ENCODE results near the gene RPS15.
A peak's percentile ranks its signal among the peaks of the same experiment; 100 is the strongest.

Gene RPS15

DNA sequence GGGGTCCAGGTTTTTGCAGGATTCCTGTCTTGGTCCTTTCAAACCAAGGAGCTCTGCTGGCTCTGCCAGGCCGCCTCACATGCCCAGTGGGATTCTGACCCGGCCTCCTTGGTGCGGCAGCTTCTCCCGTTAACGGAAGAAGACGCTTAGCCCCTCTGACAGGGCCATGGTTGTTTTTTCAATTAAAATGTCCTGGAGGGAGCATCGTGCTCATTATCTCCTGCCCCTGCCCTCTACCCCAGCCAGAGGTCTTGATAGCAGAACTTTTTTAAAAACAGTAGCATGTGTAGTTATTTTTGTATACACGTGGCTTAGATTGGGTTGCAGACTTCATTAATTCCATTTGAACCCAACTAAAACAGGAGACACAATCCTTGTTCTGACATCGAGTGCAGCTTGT lies 11.5 kb upstream of the RPS15 start:
- Histone ChIP-seq H3K9me3 (no peaks in the 10 kb centered on the region), H3K4me2 (peak overlapping the region; percentile 94), H3K27ac (peak overlapping the region; percentile 58), H3K27me3 (no peaks in the 10 kb centered on the region), H4K20me1 (peaks cover 99% of the 10 kb centered on the region), H3K9ac (peak overlapping the region; percentile 63; the same call in 1 of the 2 replicates), H3K36me3 (peaks cover 78% of the 10 kb centered on the region), H3K4me1 (peaks cover 82% of the 10 kb centered on the region), H3K4me3 (no peak overlapping the region)
- TF ChIP-seq Cebpa-rat (IDR thresholded peaks at IDR 0.05) = no peak

- H4K20me1 ChIP-seq = peaks cover 99% of the 10 kb centered on the region
- H3K27me3 ChIP-seq = no peaks in the 10 kb centered on the region
- H3K9me3 ChIP-seq = no peaks in the 10 kb centered on the region
- H3K36me3 ChIP-seq = peaks cover 78% of the 10 kb centered on the region
- H3K4me1 ChIP-seq = peaks cover 76% of the 10 kb centered on the region
- peak overlapping the region; percentile 94 for H3K4me2 ChIP-seq
- TF ChIP-seq Cebpa-rat (IDR thresholded peaks at IDR 0.05) = no peak
- H3K27ac ChIP-seq = peak overlapping the region; percentile 58
- peak overlapping the region; percentile 43; the same call in 1 of the 2 replicates for H3K4me3 ChIP-seq
- peak overlapping the region; percentile 63; the same call in 1 of the 2 replicates for H3K9ac ChIP-seq
These were observed 10.8 kb upstream of the RPS15 start for GRCh38 chr19:1427221-1427920.

DNA sequence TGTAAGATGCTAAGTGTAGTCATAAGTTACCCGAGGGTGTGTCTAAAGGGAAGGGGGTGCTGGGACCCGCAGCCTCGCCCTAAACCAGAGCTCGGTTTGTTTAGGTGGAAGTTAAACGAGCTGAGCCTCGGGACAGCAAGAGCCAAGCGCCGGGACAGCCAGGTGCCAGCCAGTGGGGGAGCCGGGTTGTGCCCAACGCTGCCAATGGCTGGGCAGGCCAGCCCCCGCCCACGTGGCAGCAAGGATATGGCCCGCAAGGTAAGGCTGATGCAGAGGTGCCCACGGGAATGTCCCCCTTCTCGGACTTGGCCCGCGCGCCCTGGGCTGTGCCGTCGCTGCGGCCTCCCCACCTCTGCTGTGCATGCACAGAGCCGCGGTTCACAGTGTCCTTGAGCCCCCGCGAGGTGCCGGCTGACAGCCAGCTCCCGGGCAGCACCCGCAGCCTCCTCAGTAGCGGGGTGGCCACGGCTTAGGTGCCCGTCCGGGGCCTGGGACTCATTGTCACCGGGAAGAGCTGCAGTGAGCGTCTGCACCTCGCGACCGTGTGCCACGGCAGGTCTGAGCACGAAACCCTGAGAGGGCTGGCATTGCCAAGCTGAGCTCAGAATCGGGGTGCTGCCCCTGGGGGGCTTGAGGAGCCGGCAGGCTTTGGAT lies 9.3 kb upstream of the RPS15 start:
- H3K9me3 ChIP-seq = no peaks in the 10 kb centered on the region
- H3K27ac ChIP-seq = peak overlapping the region; percentile 58
- peaks cover 63% of the 10 kb centered on the region for H3K4me1 ChIP-seq
- no peak for TF ChIP-seq Cebpa-rat (IDR thresholded peaks at IDR 0.05)
- no peak overlapping the region for H3K4me3 ChIP-seq
- H3K4me2 ChIP-seq = peak overlapping the region; percentile 94
- peak overlapping the region; percentile 63; the same call in 1 of the 2 replicates for H3K9ac ChIP-seq
- peaks cover 99% of the 10 kb centered on the region for H4K20me1 ChIP-seq
- H3K36me3 ChIP-seq = peaks cover 78% of the 10 kb centered on the region
- no peaks in the 10 kb centered on the region for H3K27me3 ChIP-seq

- Histone ChIP-seq H3K27ac (peak overlapping the region; percentile 58), H3K4me2 (peak overlapping the region; percentile 94; the same call in 1 of the 2 replicates), H3K9me3 (no peaks in the 10 kb centered on the region), H3K36me3 (peaks cover 80% of the 10 kb centered on the region), H3K9ac (peak overlapping the region; percentile 43; the same call in 1 of the 2 replicates), H4K20me1 (peaks cover 99% of the 10 kb centered on the region), H3K27me3 (no peaks in the 10 kb centered on the region), H3K4me3 (no peak overlapping the region), H3K4me1 (peaks cover 58% of the 10 kb centered on the region)
- TF ChIP-seq Cebpa-rat (IDR thresholded peaks at IDR 0.05) = no peak
These were observed 8.4 kb upstream of the RPS15 start for GRCh38 chr19:1429750-1430149.

DNA sequence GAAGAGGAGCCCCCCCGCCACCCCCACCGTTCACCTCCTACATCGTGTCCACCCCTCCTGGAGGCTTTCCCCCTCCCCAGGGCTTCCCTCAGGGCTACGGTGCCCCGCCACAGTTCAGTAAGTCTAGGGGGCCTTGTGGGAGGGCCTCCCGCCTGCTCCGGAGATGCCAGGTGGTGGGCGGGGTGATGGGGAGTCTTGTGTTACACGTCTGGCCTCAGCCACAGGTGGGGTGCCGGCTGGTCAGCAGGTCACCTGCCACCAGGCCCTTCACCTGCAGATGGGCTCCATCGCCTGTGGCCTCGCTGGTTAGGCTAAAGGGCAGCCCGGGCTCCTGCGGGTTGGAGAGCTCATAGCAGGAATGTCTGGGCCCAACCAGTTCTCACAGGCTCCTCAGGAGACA lies 8.0 kb upstream of the RPS15 start:
- 0 out of 2 replicates have a peak overlapping the region, but pooled peaks have one; percentile 43 for H3K9ac ChIP-seq
- H3K4me1 ChIP-seq = peaks cover 53% of the 10 kb centered on the region
- no peak for TF ChIP-seq Cebpa-rat (IDR thresholded peaks at IDR 0.05)
- H3K27ac ChIP-seq = no peak overlapping the region
- no peak overlapping the region for H3K4me3 ChIP-seq
- peaks cover 79% of the 10 kb centered on the region for H3K36me3 ChIP-seq
- H3K27me3 ChIP-seq = no peaks in the 10 kb centered on the region
- no peak overlapping the region for H3K4me2 ChIP-seq
- H3K9me3 ChIP-seq = no peaks in the 10 kb centered on the region
- peaks cover 99% of the 10 kb centered on the region for H4K20me1 ChIP-seq

DNA sequence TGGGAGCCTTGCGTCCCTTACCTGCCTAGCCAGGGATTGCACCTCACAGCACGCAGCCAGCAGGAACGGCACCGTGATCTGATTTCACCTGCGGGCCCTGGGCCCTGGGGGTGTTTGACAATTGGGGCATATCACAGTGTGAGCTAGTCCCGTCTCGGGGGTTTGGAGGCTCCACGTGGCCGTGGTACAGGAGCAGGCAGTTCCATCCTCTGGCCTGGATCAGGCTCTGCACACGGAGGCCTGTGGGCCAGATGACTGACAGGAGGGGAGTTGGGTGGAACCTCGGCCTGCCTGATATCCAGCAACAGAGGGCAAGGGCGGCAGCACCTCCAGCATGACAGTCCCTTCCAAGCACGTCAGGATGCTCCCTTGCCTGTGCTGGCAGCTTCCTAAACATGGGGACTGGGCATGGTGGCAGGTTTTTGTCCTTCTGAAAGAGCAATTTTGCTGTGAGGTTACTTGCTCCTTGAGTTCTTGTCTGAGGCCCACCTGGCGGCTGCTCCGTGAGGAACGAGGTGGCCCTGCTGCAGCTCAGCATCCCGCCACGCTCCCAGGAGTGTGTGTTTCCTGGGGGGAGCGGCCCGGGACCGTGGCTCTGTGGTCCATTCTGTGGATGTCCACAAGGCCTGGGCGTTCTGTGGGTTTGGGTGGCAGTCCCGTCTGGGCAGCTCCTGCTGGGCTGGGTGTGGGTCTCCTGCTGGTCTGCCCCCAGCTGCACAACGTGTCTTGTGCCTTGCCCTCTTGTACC lies 6.3 kb upstream of the RPS15 start:
- no peak for TF ChIP-seq Cebpa-rat (IDR thresholded peaks at IDR 0.05)
- Histone ChIP-seq H3K27ac (no peak overlapping the region), H3K4me1 (peaks cover 50% of the 10 kb centered on the region), H3K27me3 (no peaks in the 10 kb centered on the region), H3K4me2 (no peak overlapping the region), H3K9ac (no peak overlapping the region), H3K9me3 (no peaks in the 10 kb centered on the region), H3K36me3 (peaks cover 77% of the 10 kb centered on the region), H3K4me3 (no peak overlapping the region), H4K20me1 (peaks cover 99% of the 10 kb centered on the region)

- H3K9ac ChIP-seq = no peak overlapping the region
- no peak overlapping the region for H3K4me2 ChIP-seq
- H4K20me1 ChIP-seq = peaks cover 99% of the 10 kb centered on the region
- no peak overlapping the region for H3K4me3 ChIP-seq
- H3K36me3 ChIP-seq = peaks cover 77% of the 10 kb centered on the region
- no peak for TF ChIP-seq Cebpa-rat (IDR thresholded peaks at IDR 0.05)
- peaks cover 50% of the 10 kb centered on the region for H3K4me1 ChIP-seq
- H3K27ac ChIP-seq = no peak overlapping the region
- H3K9me3 ChIP-seq = no peaks in the 10 kb centered on the region
- no peaks in the 10 kb centered on the region for H3K27me3 ChIP-seq
These were observed 5.7 kb upstream of the RPS15 start for GRCh38 chr19:1432507-1432887.

- H3K4me3 ChIP-seq = no peak overlapping the region
- no peak for TF ChIP-seq Cebpa-rat (IDR thresholded peaks at IDR 0.05)
- H3K36me3 ChIP-seq = peaks cover 74% of the 10 kb centered on the region
- no peaks in the 10 kb centered on the region for H3K9me3 ChIP-seq
- no peak overlapping the region for H3K9ac ChIP-seq
- no peak overlapping the region for H3K4me2 ChIP-seq
- no peaks in the 10 kb centered on the region for H3K27me3 ChIP-seq
- no peak overlapping the region for H3K27ac ChIP-seq
- H4K20me1 ChIP-seq = peaks cover 92% of the 10 kb centered on the region
- H3K4me1 ChIP-seq = peaks cover 46% of the 10 kb centered on the region
These were observed 4.8 kb upstream of the RPS15 start for GRCh38 chr19:1433119-1434039.

DNA sequence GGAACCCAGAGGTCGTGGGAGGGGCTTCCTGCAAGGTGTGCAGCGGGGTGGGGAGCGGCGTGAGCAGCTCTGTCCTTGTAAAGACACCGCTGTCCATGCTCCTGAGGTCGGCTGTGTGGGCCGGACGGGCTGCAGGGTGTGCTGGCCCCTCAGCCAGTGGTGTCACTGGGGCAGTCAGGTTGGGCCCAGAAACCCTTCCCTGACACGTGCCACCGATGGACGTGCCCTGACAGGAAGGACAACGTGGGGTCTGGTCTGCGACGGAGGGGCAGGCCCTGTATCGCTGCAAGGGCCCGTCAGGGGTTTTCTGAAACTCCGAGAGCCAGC lies 4.2 kb upstream of the RPS15 start:
- no peaks in the 10 kb centered on the region for H3K27me3 ChIP-seq
- no peak overlapping the region for H3K9ac ChIP-seq
- no peak overlapping the region; the same call in 1 of the 2 replicates for H3K27ac ChIP-seq
- TF ChIP-seq Cebpa-rat (IDR thresholded peaks at IDR 0.05) = no peak
- no peak overlapping the region for H3K4me3 ChIP-seq
- peaks cover 68% of the 10 kb centered on the region for H3K36me3 ChIP-seq
- H3K4me2 ChIP-seq = no peak overlapping the region
- peaks cover 40% of the 10 kb centered on the region for H3K4me1 ChIP-seq
- H4K20me1 ChIP-seq = peaks cover 92% of the 10 kb centered on the region
- H3K9me3 ChIP-seq = no peaks in the 10 kb centered on the region

Data from BLaER1 (cell line).